ENCODE measurements around the gene DNAJC24. TPM values are rescaled to one million over a fixed set of nuclear protein-coding genes. Genes with fewer than 3 reads are reported as not detected.

Gene DNAJC24
- total RNA-seq, 1 donor from 2014 or later: 11.0 TPM

DNA sequence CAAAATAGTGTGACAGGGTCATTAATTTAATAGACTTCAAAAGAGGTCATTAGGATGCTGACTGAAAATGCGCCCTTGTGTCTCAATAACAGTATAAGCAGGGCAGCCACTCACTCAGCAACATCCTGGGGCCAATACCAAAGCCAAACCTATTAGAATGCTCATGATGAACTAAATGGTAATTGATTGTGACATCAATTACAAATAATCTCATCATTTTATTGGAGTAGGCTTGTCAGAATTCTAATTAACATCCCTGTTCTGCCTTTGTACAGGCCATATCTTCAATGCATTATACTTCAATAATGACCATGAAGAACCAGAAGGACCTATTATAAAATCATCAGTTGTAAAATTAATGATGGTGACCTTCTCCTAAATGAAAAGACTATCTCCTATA, 64.2 kb downstream of the DNAJC24 start:
- TF ChIP-seq, protein P1, sequence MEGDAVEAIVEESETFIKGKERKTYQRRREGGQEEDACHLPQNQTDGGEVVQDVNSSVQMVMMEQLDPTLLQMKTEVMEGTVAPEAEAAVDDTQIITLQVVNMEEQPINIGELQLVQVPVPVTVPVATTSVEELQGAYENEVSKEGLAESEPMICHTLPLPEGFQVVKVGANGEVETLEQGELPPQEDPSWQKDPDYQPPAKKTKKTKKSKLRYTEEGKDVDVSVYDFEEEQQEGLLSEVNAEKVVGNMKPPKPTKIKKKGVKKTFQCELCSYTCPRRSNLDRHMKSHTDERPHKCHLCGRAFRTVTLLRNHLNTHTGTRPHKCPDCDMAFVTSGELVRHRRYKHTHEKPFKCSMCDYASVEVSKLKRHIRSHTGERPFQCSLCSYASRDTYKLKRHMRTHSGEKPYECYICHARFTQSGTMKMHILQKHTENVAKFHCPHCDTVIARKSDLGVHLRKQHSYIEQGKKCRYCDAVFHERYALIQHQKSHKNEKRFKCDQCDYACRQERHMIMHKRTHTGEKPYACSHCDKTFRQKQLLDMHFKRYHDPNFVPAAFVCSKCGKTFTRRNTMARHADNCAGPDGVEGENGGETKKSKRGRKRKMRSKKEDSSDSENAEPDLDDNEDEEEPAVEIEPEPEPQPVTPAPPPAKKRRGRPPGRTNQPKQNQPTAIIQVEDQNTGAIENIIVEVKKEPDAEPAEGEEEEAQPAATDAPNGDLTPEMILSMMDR (IDR thresholded peaks at IDR 0.05): no peak
- TF ChIP-seq POLR2A (IDR thresholded peaks at IDR 0.05) (no peak), POLR2AphosphoS5 (IDR thresholded peaks at IDR 0.05; ENCODE audit: insufficient read depth in 1 of 2, low read depth in 1 of 2) (no peak)
- intact Hi-C loops (cut with DNase I): no loop called here
- no peak for DNase-seq (ENCODE audit: extremely low spot score in 2 of 2)
- Histone ChIP-seq H3K4me3 (no peak overlapping the region), H3K27ac (no peak overlapping the region), H3K27me3 (no peaks in the 10 kb centered on the region), H3K9me3 (no peaks in the 10 kb centered on the region), H3K4me1 (no peaks in the 10 kb centered on the region), H3K36me3 (no peaks in the 10 kb centered on the region)

- DNase-seq (ENCODE audit: extremely low spot score in 2 of 2): no peak
- no peaks in the 10 kb centered on the region for H3K9me3 ChIP-seq
- H3K27me3 ChIP-seq: no peaks in the 10 kb centered on the region
- TF ChIP-seq POLR2A (IDR thresholded peaks at IDR 0.05) (no peak), POLR2AphosphoS5 (IDR thresholded peaks at IDR 0.05; ENCODE audit: insufficient read depth in 1 of 2, low read depth in 1 of 2) (no peak)
- TF ChIP-seq, protein P1 (IDR thresholded peaks at IDR 0.05): no peak
- H3K27ac ChIP-seq: no peak overlapping the region
- no peaks in the 10 kb centered on the region for H3K36me3 ChIP-seq
- no peak overlapping the region for H3K4me3 ChIP-seq
- intact Hi-C loops (cut with DNase I): no loop called here
- H3K4me1 ChIP-seq: no peaks in the 10 kb centered on the region
Measured at GRCh38 chr11:31437742-31438435, 68.2 kb downstream of the DNAJC24 start.

DNA sequence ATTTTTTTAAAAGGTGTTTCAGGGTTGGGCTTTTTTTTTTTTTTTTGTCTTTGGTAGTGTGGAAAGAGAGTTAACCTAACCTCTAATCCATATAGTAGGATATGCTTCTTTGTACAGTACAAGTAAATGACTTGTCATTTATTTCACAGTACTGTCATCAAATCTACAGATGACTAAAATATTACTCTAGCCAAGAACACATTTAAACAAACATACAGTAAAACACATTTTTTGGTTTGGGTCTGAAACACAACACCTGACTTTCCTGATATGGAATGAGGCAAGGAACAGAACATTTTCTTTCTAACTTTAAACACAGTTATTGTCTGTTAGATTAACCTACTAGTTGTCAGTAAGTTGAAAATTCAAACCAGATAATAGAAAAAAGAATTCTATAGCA, 71.6 kb downstream of the DNAJC24 start:
- Histone ChIP-seq H3K36me3 (no peaks in the 10 kb centered on the region), H3K4me3 (no peak overlapping the region), H3K9me3 (no peaks in the 10 kb centered on the region), H3K27me3 (no peaks in the 10 kb centered on the region), H3K4me1 (no peaks in the 10 kb centered on the region), H3K27ac (no peak overlapping the region)
- no peak for DNase-seq (ENCODE audit: extremely low spot score in 2 of 2)
- TF ChIP-seq, protein P1 (IDR thresholded peaks at IDR 0.05): no peak
- TF ChIP-seq POLR2AphosphoS5 (IDR thresholded peaks at IDR 0.05; ENCODE audit: insufficient read depth in 1 of 2, low read depth in 1 of 2) (no peak), POLR2A (IDR thresholded peaks at IDR 0.05) (no peak)
- intact Hi-C loops (cut with DNase I): no loop called here

- intact Hi-C loops (cut with DNase I): no loop called here
- Histone ChIP-seq H3K9me3 (no peaks in the 10 kb centered on the region), H3K27ac (no peak overlapping the region), H3K4me3 (no peak overlapping the region), H3K27me3 (no peaks in the 10 kb centered on the region), H3K4me1 (no peaks in the 10 kb centered on the region), H3K36me3 (no peaks in the 10 kb centered on the region)
- no peak for TF ChIP-seq POLR2A (IDR thresholded peaks at IDR 0.05)
- TF ChIP-seq, protein P1 (IDR thresholded peaks at IDR 0.05): no peak
- TF ChIP-seq POLR2AphosphoS5 (IDR thresholded peaks at IDR 0.05; ENCODE audit: insufficient read depth in 1 of 2, low read depth in 1 of 2): no peak
- no peak for DNase-seq (ENCODE audit: extremely low spot score in 2 of 2)
Measured at GRCh38 chr11:31442086-31442485, 72.4 kb downstream of the DNAJC24 start.

GRCh38 chr11:31443802-31444201, 74.1 kb downstream of the DNAJC24 start:
- Histone ChIP-seq H3K9me3 (no peaks in the 10 kb centered on the region), H3K4me3 (no peak overlapping the region), H3K36me3 (peaks cover 0 to 4% of the 10 kb centered on the region in 2 donors), H3K27ac (no peak overlapping the region), H3K27me3 (no peaks in the 10 kb centered on the region), H3K4me1 (no peaks in the 10 kb centered on the region)
- TF ChIP-seq, protein P1 (IDR thresholded peaks at IDR 0.05): no peak
- TF ChIP-seq POLR2AphosphoS5 (IDR thresholded peaks at IDR 0.05; ENCODE audit: insufficient read depth in 1 of 2, low read depth in 1 of 2): no peak
- no peak for DNase-seq (ENCODE audit: extremely low spot score in 2 of 2)
- intact Hi-C loops (cut with DNase I): no loop called here
